Large intestine (tissue), 3 donors: ENCODE results near the gene AGAP1. TPM values are rescaled to one million over a fixed set of nuclear protein-coding genes. Genes with fewer than 3 reads are reported as not detected.

ENCODE experiments used
- DNase-seq, 2 donors: peaks; one replicate each; pipeline versions ENCODE4 v3.0.0 to v3.0.0-alpha.2; 2013
- H3K27ac ChIP-seq: one replicate; pipeline ENCODE4 v1.5.1; 2013; ENCODE audit warnings: low read length
- H3K27me3 ChIP-seq: 2 replicates; pipeline ENCODE4 v1.6.1; 2013; ENCODE audit warnings: low read length; ENCODE audit not compliant: control insufficient read depth, insufficient read depth
- H3K36me3 ChIP-seq: 2 replicates; pipeline ENCODE4 v1.6.1; 2013; ENCODE audit warnings: low read length; ENCODE audit not compliant: control insufficient read depth, insufficient read depth
- H3K4me1 ChIP-seq: one replicate; pipeline ENCODE4 v1.6.1; 2013; ENCODE audit warnings: low read length; ENCODE audit not compliant: control insufficient read depth, insufficient read depth
- H3K4me3 ChIP-seq: one replicate; pipeline ENCODE4 v1.5.1; 2013; ENCODE audit warnings: low read length
- H3K9me3 ChIP-seq: one replicate; pipeline ENCODE4 v1.6.1; 2013; ENCODE audit warnings: mild to moderate bottlenecking, low read depth, low read length, moderate library complexity; ENCODE audit not compliant: control insufficient read depth
- WGBS: methylation state at CpG from one replicate; pipeline ENCODE4 v1.1.5; 2013; ENCODE audit warnings: low lambda C conversion rate; ENCODE audit not compliant: insufficient coverage; 5-methylcytosine and 5-hydroxymethylcytosine counted together
- polyA plus RNA-seq: library from polyadenylated mRNA; unstranded; fragments of 120-200 nt; gene quantifications from one replicate; pipeline ENCODE4 v1.2.1, GENCODE V29; 2013

AGAP1 gene
- polyA plus RNA-seq, 1 donor, result 18.0 TPM

GRCh38 chr2:235849489-235849888 lies 355.6 kb downstream of the AGAP1 start:
- no CpG with 5 or more reads among the region's 10 CpGs for WGBS
- DNase-seq, result no peak

GRCh38 chr2:235850289-235850688 lies 356.4 kb downstream of the AGAP1 start:
- Histone ChIP-seq H3K27ac (no peak overlapping the region), H3K27me3 (no peaks in the 10 kb centered on the region), H3K36me3 (peaks cover 4% of the 10 kb centered on the region), H3K4me1 (no peaks in the 10 kb centered on the region), H3K4me3 (no peak overlapping the region), H3K9me3 (no peaks in the 10 kb centered on the region)
- DNase-seq, result no peak
- WGBS, result no CpG with 5 or more reads among the region's 5 CpGs

More at GRCh38 chr2:235849489-235849888, 355.6 kb downstream of the AGAP1 start:
- Histone ChIP-seq H3K27ac (no peak overlapping the region), H3K9me3 (no peaks in the 10 kb centered on the region), H3K4me1 (no peaks in the 10 kb centered on the region), H3K4me3 (no peak overlapping the region), H3K36me3 (peaks cover 4% of the 10 kb centered on the region), H3K27me3 (no peaks in the 10 kb centered on the region)

DNA sequence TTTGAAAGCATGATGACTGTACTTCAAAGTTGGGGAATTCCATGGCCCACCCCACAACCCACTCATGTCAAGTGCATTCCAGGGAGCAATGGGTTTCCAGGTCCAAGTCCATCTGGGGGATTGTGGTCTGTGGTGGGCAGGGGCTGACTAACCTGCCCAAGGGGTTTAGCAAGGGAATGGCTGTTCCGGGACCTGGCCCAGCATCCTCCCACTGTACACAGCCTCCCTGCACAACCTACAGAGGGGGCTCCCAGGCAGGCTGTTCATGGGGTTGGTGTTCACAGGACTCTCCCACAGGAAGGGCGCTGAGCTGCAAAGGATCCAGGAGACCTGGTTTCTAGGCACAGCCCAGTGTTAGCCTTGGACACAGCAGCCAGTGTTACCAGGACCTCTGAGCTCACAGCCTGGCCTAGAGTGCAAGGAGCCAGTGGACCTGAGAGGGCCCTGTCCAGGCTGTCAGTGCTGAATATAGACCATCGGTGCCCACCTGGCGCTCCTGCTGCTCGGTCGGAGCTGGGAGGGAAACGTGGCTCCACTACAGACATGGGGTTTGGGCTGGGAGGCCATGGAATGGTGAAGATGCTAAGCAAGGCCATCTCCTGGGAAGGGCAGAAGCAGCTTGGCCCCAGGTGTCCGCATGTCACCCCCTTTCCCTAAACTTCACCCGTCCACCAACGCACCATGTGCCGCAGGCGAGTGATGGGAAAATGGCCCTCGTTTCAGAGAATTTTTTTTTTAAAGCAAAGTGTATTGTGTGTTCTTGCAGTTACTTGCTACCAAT lies 357.1 kb downstream of the AGAP1 start:
- no peaks in the 10 kb centered on the region for H3K9me3 ChIP-seq
- peaks cover 4% of the 10 kb centered on the region for H3K36me3 ChIP-seq
- no CpG with 5 or more reads among the region's 13 CpGs for WGBS
- no peaks in the 10 kb centered on the region for H3K4me1 ChIP-seq
- H3K27me3 ChIP-seq, result no peaks in the 10 kb centered on the region
- H3K4me3 ChIP-seq, result no peak overlapping the region
- DNase-seq, result no peak
- no peak overlapping the region for H3K27ac ChIP-seq

GRCh38 chr2:235851828-235852525 lies 358.1 kb downstream of the AGAP1 start:
- WGBS, result 97% methylated on average over 3 of the region's 26 CpGs
- Histone ChIP-seq H3K36me3 (peaks cover 8% of the 10 kb centered on the region), H3K9me3 (no peaks in the 10 kb centered on the region), H3K4me1 (no peaks in the 10 kb centered on the region), H3K27ac (no peak overlapping the region), H3K27me3 (no peaks in the 10 kb centered on the region), H3K4me3 (no peak overlapping the region)
- DNase-seq, result no peak

DNA sequence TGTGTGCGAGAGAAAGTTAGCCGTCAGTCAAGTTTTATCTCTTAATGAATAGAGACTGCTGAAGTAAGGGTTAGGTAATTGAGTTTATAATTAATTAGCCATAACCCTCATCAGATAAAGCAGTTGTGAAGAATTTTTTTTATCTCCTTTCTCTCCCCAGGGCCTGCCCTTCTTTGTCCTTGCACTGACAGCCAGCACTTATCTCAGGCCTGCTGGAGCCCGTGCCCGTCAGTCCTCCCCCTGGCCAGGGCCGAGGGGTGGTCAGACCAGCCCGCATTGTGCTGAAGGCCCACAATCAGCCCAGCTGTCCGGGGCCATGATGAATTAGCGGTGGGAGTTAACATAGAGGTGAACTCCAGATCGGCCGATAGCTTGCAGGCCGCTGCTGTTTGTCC lies 358.7 kb downstream of the AGAP1 start:
- peaks cover 8% of the 10 kb centered on the region for H3K36me3 ChIP-seq
- H3K27ac ChIP-seq, result no peak overlapping the region
- H3K9me3 ChIP-seq, result no peaks in the 10 kb centered on the region
- DNase-seq, result no peak
- no CpG with 5 or more reads among the region's 11 CpGs for whole genome bisulfite sequencing
- no peaks in the 10 kb centered on the region for H3K4me1 ChIP-seq
- H3K27me3 ChIP-seq, result no peaks in the 10 kb centered on the region
- H3K4me3 ChIP-seq, result no peak overlapping the region

GRCh38 chr2:235854276-235854675 lies 360.4 kb downstream of the AGAP1 start:
- Histone ChIP-seq H3K9me3 (no peaks in the 10 kb centered on the region), H3K4me1 (no peaks in the 10 kb centered on the region), H3K27me3 (no peaks in the 10 kb centered on the region), H3K4me3 (no peak overlapping the region), H3K36me3 (peaks cover 5% of the 10 kb centered on the region), H3K27ac (no peak overlapping the region)
- WGBS, result no CpG with 5 or more reads among the region's 9 CpGs
- no peak for DNase-seq

DNA sequence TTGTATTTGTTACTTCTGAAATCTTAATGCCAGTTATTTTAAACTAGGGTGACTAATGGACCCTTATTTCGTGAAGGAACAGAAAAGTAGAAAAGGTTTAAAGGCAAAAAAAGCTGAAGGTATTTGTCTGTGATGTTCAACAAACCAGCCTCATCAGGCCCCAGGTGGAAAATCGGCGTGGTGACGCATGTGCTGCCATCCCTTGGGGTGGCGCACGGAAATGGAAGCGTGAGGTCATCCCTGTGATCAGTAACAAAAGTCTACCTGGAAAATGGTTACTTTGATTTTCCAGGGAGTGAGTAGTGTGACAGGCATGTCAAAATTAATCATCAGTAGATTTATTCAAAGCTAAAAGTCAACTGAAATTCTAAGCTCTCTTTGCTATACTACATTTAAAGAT lies 361.2 kb downstream of the AGAP1 start:
- Histone ChIP-seq H3K4me3 (no peak overlapping the region), H3K9me3 (no peaks in the 10 kb centered on the region), H3K36me3 (peaks cover 3% of the 10 kb centered on the region), H3K4me1 (no peaks in the 10 kb centered on the region), H3K27me3 (no peaks in the 10 kb centered on the region), H3K27ac (no peak overlapping the region)
- no peak for DNase-seq
- 100% methylated on average over 4 of the region's 7 CpGs for WGBS

DNA sequence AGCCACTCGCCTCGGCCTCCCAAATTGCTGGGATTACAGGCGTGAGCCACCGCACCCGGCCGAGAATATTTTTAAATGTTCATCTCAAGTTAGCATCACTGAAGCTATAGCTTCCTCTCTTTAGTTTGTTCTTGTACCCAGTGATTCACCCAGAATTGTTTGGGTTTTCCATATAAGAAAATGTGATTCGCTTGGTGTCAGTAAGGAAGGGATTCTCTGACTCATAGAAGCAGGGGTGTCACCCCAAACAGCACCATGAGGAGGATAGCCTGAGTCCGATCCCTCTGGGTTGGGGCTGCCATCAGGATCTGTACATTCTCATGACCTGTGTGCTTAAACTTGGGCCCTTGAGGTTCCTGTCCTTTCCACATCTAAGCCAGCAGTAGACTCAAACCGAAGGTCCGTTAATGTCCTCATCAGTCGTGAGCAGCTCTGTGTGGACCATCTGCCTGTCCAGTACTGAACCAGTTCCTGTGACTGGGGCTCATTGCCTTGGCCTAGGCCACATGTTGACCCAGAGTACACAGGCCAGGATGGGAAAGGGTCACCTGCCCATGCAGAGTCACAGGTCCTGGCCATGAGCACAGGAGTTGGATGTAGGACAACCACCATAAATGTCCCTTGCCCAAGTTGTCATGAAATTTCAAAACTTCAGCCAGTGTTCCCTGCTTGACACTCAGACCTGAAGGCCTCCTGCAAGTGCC lies 362.5 kb downstream of the AGAP1 start:
- no peak for DNase-seq
- Histone ChIP-seq H3K27ac (no peak overlapping the region), H3K27me3 (no peaks in the 10 kb centered on the region), H3K9me3 (no peaks in the 10 kb centered on the region), H3K4me1 (no peaks in the 10 kb centered on the region), H3K4me3 (no peak overlapping the region), H3K36me3 (peaks cover 3% of the 10 kb centered on the region)
- no CpG with 5 or more reads among the region's 11 CpGs for WGBS

- WGBS, result no CpG with 5 or more reads among the region's 4 CpGs
- DNase-seq, result no peak
- no peaks in the 10 kb centered on the region for H3K27me3 ChIP-seq
- H3K36me3 ChIP-seq, result peaks cover 3% of the 10 kb centered on the region
- no peak overlapping the region for H3K4me3 ChIP-seq
- no peak overlapping the region for H3K27ac ChIP-seq
- no peaks in the 10 kb centered on the region for H3K4me1 ChIP-seq
- H3K9me3 ChIP-seq, result no peaks in the 10 kb centered on the region
Measured at GRCh38 chr2:235857598-235857997, 363.8 kb downstream of the AGAP1 start.

DNA sequence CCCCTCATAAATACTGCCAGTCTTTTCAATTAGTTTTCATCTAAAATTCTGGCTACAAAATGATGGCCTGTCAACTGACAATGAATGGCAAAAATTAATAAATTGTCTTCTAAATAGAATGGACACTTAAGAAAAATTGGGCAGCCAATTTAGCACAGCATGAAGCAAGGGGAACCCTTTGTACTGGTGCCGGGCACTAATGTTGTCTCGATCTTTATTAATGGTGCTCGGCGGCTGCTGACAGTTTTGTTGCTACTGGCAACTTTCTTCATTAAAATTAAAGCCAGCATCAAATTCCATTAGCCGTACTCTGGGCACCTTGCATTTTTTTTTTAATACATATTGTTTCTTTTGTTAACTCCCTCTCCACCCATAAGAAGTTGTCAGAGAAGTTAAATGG lies 365.0 kb downstream of the AGAP1 start:
- H3K4me1 ChIP-seq, result no peaks in the 10 kb centered on the region
- DNase-seq, result no peak
- WGBS, result 92% methylated on average over 4 of the region's 5 CpGs
- no peaks in the 10 kb centered on the region for H3K9me3 ChIP-seq
- H3K27me3 ChIP-seq, result no peaks in the 10 kb centered on the region
- no peak overlapping the region for H3K4me3 ChIP-seq
- H3K27ac ChIP-seq, result no peak overlapping the region
- H3K36me3 ChIP-seq, result peaks cover 3% of the 10 kb centered on the region
